Measurements from ENCODE around the gene TGM3.
A peak's percentile ranks its signal among the peaks of the same experiment; 100 is the strongest.

Gene TGM3

GRCh38 chr20:2295886-2296515, at the start of gene TGM3:
Gene TGM3, plus strand, starts transcription at chr20:2296001. Its CDS starts 63 bp downstream, at chr20:2296064.
- DNase-seq, result no peak

- DNase-seq, result no peak
Observed at GRCh38 chr20:2246069-2246491, 49.7 kb upstream of the TGM3 start.

- DNase-seq, result no peak
Observed at GRCh38 chr20:2248837-2249236, 47.0 kb upstream of the TGM3 start.

GRCh38 chr20:2249935-2250334, 45.9 kb upstream of the TGM3 start:
- DNase-seq, result no peak

- no peak for DNase-seq
Observed at GRCh38 chr20:2252419-2252997, 43.3 kb upstream of the TGM3 start.

GRCh38 chr20:2253256-2253655, 42.5 kb upstream of the TGM3 start:
- DNase-seq, result no peak

- no peak for DNase-seq
Observed at GRCh38 chr20:2254333-2254732, 41.5 kb upstream of the TGM3 start.

GRCh38 chr20:2255926-2256531, 39.8 kb upstream of the TGM3 start:
- DNase-seq, result no peak

GRCh38 chr20:2259731-2260130, 36.1 kb upstream of the TGM3 start:
- DNase-seq, result no peak

- DNase-seq, result no peak
Observed at GRCh38 chr20:2260250-2260649, 35.6 kb upstream of the TGM3 start.

- DNase-seq, result no peak
Observed at GRCh38 chr20:2261046-2261485, 34.7 kb upstream of the TGM3 start.

- no peak for DNase-seq
Observed at GRCh38 chr20:2261629-2262028, 34.2 kb upstream of the TGM3 start.

GRCh38 chr20:2264118-2264517, 31.7 kb upstream of the TGM3 start:
- DNase-seq, result no peak

GRCh38 chr20:2264621-2265374, 31.0 kb upstream of the TGM3 start:
- DNase-seq, result peak; percentile 62

- no peak for DNase-seq
Observed at GRCh38 chr20:2273634-2274302, 22.0 kb upstream of the TGM3 start.

GRCh38 chr20:2276015-2276414, 19.8 kb upstream of the TGM3 start:
- peak; percentile 16 for DNase-seq

GRCh38 chr20:2279253-2279779, 16.5 kb upstream of the TGM3 start:
- no peak for DNase-seq

GRCh38 chr20:2280082-2280481, 15.7 kb upstream of the TGM3 start:
- DNase-seq, result no peak

GRCh38 chr20:2281563-2281962, 14.2 kb upstream of the TGM3 start:
- DNase-seq, result no peak

- DNase-seq, result no peak
Observed at GRCh38 chr20:2282181-2282580, 13.6 kb upstream of the TGM3 start.

GRCh38 chr20:2283706-2284423, 11.9 kb upstream of the TGM3 start:
- DNase-seq, result peak; percentile 22

GRCh38 chr20:2285193-2285592, 10.6 kb upstream of the TGM3 start:
- no peak for DNase-seq

All from DMS53 (cell line).